GM18526 (cell line): ENCODE data around the gene MKNK1.

Source experiments
- POLR2A ChIP-seq: IDR thresholded peaks from 3 replicates; pipeline ENCODE4 v1.6.1; 2011; ENCODE audit not compliant: insufficient read length; ENCODE audit errors: extremely low read depth

MKNK1 gene

GRCh38 chr1:46603858-46604549 is at the start of gene MKNK1:
Gene MKNK1 (minus strand): TSS chr1:46604268. CDS start chr1:46583327, 20,941 bp downstream.
- peak; percentile 91 for TF ChIP-seq POLR2A

GRCh38 chr1:46653405-46653958 is 49.4 kb upstream of the MKNK1 start:
- TF ChIP-seq POLR2A: no peak

GRCh38 chr1:46652321-46653100 is 48.4 kb upstream of the MKNK1 start:
- TF ChIP-seq POLR2A: no peak

GRCh38 chr1:46650491-46650890 is 46.4 kb upstream of the MKNK1 start:
- no peak for TF ChIP-seq POLR2A

- no peak for TF ChIP-seq POLR2A
These were observed 45.7 kb upstream of the MKNK1 start for GRCh38 chr1:46649764-46650163.

GRCh38 chr1:46647611-46648010 is 43.5 kb upstream of the MKNK1 start:
- TF ChIP-seq POLR2A: no peak

GRCh38 chr1:46646844-46647243 is 42.8 kb upstream of the MKNK1 start:
- no peak for TF ChIP-seq POLR2A

GRCh38 chr1:46646331-46646730 is 42.3 kb upstream of the MKNK1 start:
- TF ChIP-seq POLR2A: no peak

- no peak for TF ChIP-seq POLR2A
These were observed 41.7 kb upstream of the MKNK1 start for GRCh38 chr1:46645815-46646214.

GRCh38 chr1:46643368-46643775 is 39.3 kb upstream of the MKNK1 start:
- TF ChIP-seq POLR2A: no peak

- no peak for TF ChIP-seq POLR2A
These were observed 38.1 kb upstream of the MKNK1 start for GRCh38 chr1:46642115-46642680.

GRCh38 chr1:46639547-46639946 is 35.5 kb upstream of the MKNK1 start:
- no peak for TF ChIP-seq POLR2A

- no peak for TF ChIP-seq POLR2A
These were observed 34.9 kb upstream of the MKNK1 start for GRCh38 chr1:46638921-46639320.

GRCh38 chr1:46637444-46638083 is 33.5 kb upstream of the MKNK1 start:
- no peak for TF ChIP-seq POLR2A

- no peak for TF ChIP-seq POLR2A
These were observed 31.1 kb upstream of the MKNK1 start for GRCh38 chr1:46635205-46635604.
